ENCODE results near the gene FKBP15. TPM values are rescaled to one million over a fixed set of nuclear protein-coding genes. Genes with fewer than 3 reads are reported as not detected.

Gene FKBP15
- total RNA-seq, 4 donors from 2014 or later, result 18.1 to 23.0 (median 20.6) TPM

- no peak for DNase-seq (ENCODE audit: extremely low spot score)
- Histone ChIP-seq H3K9me3 (no peaks in the 10 kb centered on the region), H3K27ac (replicated peaks in 1 of 4) (no peak overlapping the region), H3K27me3 (no peaks in the 10 kb centered on the region), H3K4me3 (no peak overlapping the region), H3K36me3 (peaks cover 0 to 14% (median 12%) of the 10 kb centered on the region in 4 donors), H3K4me1 (peaks cover 10 to 29% (median 24%) of the 10 kb centered on the region in 4 donors)
- 64% methylated on average over 3 of the region's 3 CpGs for WGBS
- intact Hi-C loops (cut with DNase I), result no loop called here
- TF ChIP-seq POLR2A (IDR thresholded peaks at IDR 0.05; ENCODE audit: low read depth), result no peak
Observed at GRCh38 chr9:113215132-113215531, 5.9 kb downstream of the FKBP15 start.

GRCh38 chr9:113210815-113211214 is 10.3 kb downstream of the FKBP15 start:
- H3K27ac ChIP-seq (replicated peaks in 1 of 4), result no peak overlapping the region
- no peak for TF ChIP-seq POLR2AphosphoS5 (IDR thresholded peaks at IDR 0.05)
- TF ChIP-seq POLR2A (IDR thresholded peaks at IDR 0.05; ENCODE audit: low read depth), result no peak
- no peak for TF ChIP-seq EP300 (IDR thresholded peaks at IDR 0.05)
- TF ChIP-seq CTCF (IDR thresholded peaks at IDR 0.05), result no peak
- intact Hi-C loops (cut with DNase I), result no loop called here
- no peak overlapping the region for H3K4me3 ChIP-seq
- WGBS, result 93% methylated on average over 10 of the region's 10 CpGs
- no peaks in the 10 kb centered on the region for H3K9me3 ChIP-seq
- peaks cover 0 to 10% (median 2%) of the 10 kb centered on the region in 4 donors for H3K4me1 ChIP-seq
- peaks cover 10 to 56% (median 52%) of the 10 kb centered on the region in 4 donors for H3K36me3 ChIP-seq
- H3K27me3 ChIP-seq, result no peaks in the 10 kb centered on the region
- no peak for DNase-seq (ENCODE audit: extremely low spot score)

GRCh38 chr9:113205861-113206260 is 15.2 kb downstream of the FKBP15 start:
- WGBS, result 97% methylated on average over 1 of the region's 1 CpG
- intact Hi-C loops (cut with DNase I), result no loop called here
- Histone ChIP-seq H3K27ac (replicated peaks in 1 of 4) (no peak overlapping the region), H3K36me3 (peaks cover 28 to 99% (median 86%) of the 10 kb centered on the region in 4 donors), H3K4me3 (no peak overlapping the region), H3K9me3 (no peaks in the 10 kb centered on the region), H3K27me3 (no peaks in the 10 kb centered on the region), H3K4me1 (no peaks in the 10 kb centered on the region)
- no peak for DNase-seq (ENCODE audit: extremely low spot score)
- TF ChIP-seq POLR2AphosphoS5 (IDR thresholded peaks at IDR 0.05), result no peak
- no peak for TF ChIP-seq POLR2A (IDR thresholded peaks at IDR 0.05; ENCODE audit: low read depth)
- no peak for TF ChIP-seq EP300 (IDR thresholded peaks at IDR 0.05)
- no peak for TF ChIP-seq CTCF (IDR thresholded peaks at IDR 0.05)

GRCh38 chr9:113205432-113205831 is 15.6 kb downstream of the FKBP15 start:
- H3K4me3 ChIP-seq, result no peak overlapping the region
- no peaks in the 10 kb centered on the region for H3K4me1 ChIP-seq
- no peaks in the 10 kb centered on the region for H3K27me3 ChIP-seq
- intact Hi-C loops (cut with DNase I), result no loop called here
- 78% methylated on average over 2 of the region's 2 CpGs for WGBS
- no peak overlapping the region for H3K27ac ChIP-seq (replicated peaks in 1 of 4)
- peaks cover 28 to 99% (median 86%) of the 10 kb centered on the region in 4 donors for H3K36me3 ChIP-seq
- no peak for DNase-seq (ENCODE audit: extremely low spot score)
- H3K9me3 ChIP-seq, result no peaks in the 10 kb centered on the region
- TF ChIP-seq POLR2AphosphoS5 (IDR thresholded peaks at IDR 0.05) (no peak), EP300 (IDR thresholded peaks at IDR 0.05) (no peak), POLR2A (IDR thresholded peaks at IDR 0.05; ENCODE audit: low read depth) (no peak), CTCF (IDR thresholded peaks at IDR 0.05) (no peak)

GRCh38 chr9:113199683-113200329 is 21.3 kb downstream of the FKBP15 start:
- DNase-seq (ENCODE audit: extremely low spot score), result no peak
- no peak overlapping the region for H3K27ac ChIP-seq (replicated peaks in 1 of 4)
- no peak overlapping the region for H3K4me3 ChIP-seq
- WGBS, result 95% methylated on average over 4 of the region's 4 CpGs
- peaks cover 32 to 96% (median 87%) of the 10 kb centered on the region in 4 donors for H3K36me3 ChIP-seq
- no peaks in the 10 kb centered on the region for H3K27me3 ChIP-seq
- H3K4me1 ChIP-seq, result no peaks in the 10 kb centered on the region
- TF ChIP-seq POLR2A (IDR thresholded peaks at IDR 0.05; ENCODE audit: low read depth) (no peak), CTCF (IDR thresholded peaks at IDR 0.05) (no peak), POLR2AphosphoS5 (IDR thresholded peaks at IDR 0.05) (no peak), EP300 (IDR thresholded peaks at IDR 0.05) (no peak)
- intact Hi-C loops (cut with DNase I), result no loop called here
- no peaks in the 10 kb centered on the region for H3K9me3 ChIP-seq

Data from esophagus muscularis mucosa (tissue), 4 donors.